K562 (cell line): Measurements from ENCODE around the gene COQ8A. TPM values are rescaled to one million over a fixed set of nuclear protein-coding genes. Genes with fewer than 3 reads are reported as not detected.
A peak's percentile ranks its signal among the peaks of the same experiment; 100 is the strongest.

Source experiments
- ATF1 ChIP-seq, 2 experiments: fragments of 450-650 bp in 1 of 2; IDR thresholded peaks; 2 replicates each; pipeline ENCODE4 v1.6.1; 2016; ENCODE audit warnings: missing compliant biosample characterization in 1 of 2, missing genetic modification characterization in 1 of 2
- BRD4 ChIP-seq: fragments of 200-600 bp; sonication (generic); IDR thresholded peaks from 2 replicates; pipeline ENCODE4 v1.6.1; 2017; ENCODE audit warnings: inconsistent platforms
- HDAC8 ChIP-seq: fragments of 450-650 bp; IDR thresholded peaks from 2 replicates; pipeline ENCODE4 v1.6.1; 2016; ENCODE audit warnings: mild to moderate bottlenecking, missing genetic modification characterization, moderate library complexity, missing compliant biosample characterization
- MBD2 ChIP-seq: sonication (generic); IDR thresholded peaks from 2 replicates; pipeline ENCODE4 v1.6.1; 2016; ENCODE audit warnings: low read depth, borderline replicate concordance
- MYNN ChIP-seq, 2 experiments: sonication (generic); formaldehyde crosslinking in 1 of 2; IDR thresholded peaks; 2 replicates each; pipeline versions ENCODE4 v1.5.0 to v1.6.1; 2016 to 2020; ENCODE audit warnings: antibody characterized with exemption in 1 of 2, missing genetic modification reagents in 1 of 2
- PHTF2 ChIP-seq: fragments of 250-450 bp; sonication (Bioruptor Pico); IDR thresholded peaks from 2 replicates; pipeline ENCODE4 v1.5.0; 2021; ENCODE audit warnings: mild to moderate bottlenecking
- POLR2AphosphoS2 ChIP-seq: IDR thresholded peaks from 2 replicates; pipeline ENCODE4 v1.6.1; 2012; ENCODE audit warnings: low read length, improper control_type of control experiment
- SMAD1 ChIP-seq: fragments of 150-350 bp; IDR thresholded peaks from 2 replicates; pipeline ENCODE4 v1.6.1; 2014; ENCODE audit warnings: low read length, low read depth; ENCODE audit not compliant: partially characterized antibody
- SOX6 ChIP-seq: fragments of 450-650 bp; IDR thresholded peaks from 2 replicates; pipeline ENCODE4 v1.6.1; 2014; ENCODE audit warnings: mild to moderate bottlenecking
- XRCC5 ChIP-seq: fragments of 200-400 bp; formaldehyde crosslinking; IDR thresholded peaks from 2 replicates; pipeline ENCODE4 v1.6.1; 2017; ENCODE audit warnings: low read depth, mild to moderate bottlenecking, low read length
- ZKSCAN8 ChIP-seq: fragments of 200-800 bp; sonication (Bioruptor generic); IDR thresholded peaks from 2 replicates; pipeline ENCODE4 v1.6.1; 2016; ENCODE audit warnings: missing genetic modification characterization, missing compliant biosample characterization
- ZNF165 ChIP-seq: fragments of 250-450 bp; sonication (Bioruptor Pico); IDR thresholded peaks from 2 replicates; pipeline ENCODE4 v1.4.0; 2020; ENCODE audit warnings: borderline replicate concordance
- ZNF780A ChIP-seq: fragments of 250-450 bp; sonication (Bioruptor Pico); IDR thresholded peaks from 2 replicates; pipeline ENCODE4 v1.5.0; 2021; ENCODE audit warnings: mild to moderate bottlenecking
- polyA plus RNA-seq, 8 experiments: library from polyadenylated mRNA; depleted of rRNA in 4 of 8; stranded (reverse) in 5 of 8; unstranded in 3 of 8; fragments of >200 nt; fragmentation: Nextera tagmentation in 2 of 8; fragmentation: Illumina TruSeq in 1 of 8; extraction: Ambion mirVana in 2 of 8; extraction: Trizol in 1 of 8; gene quantifications; 2 replicates each; pipeline versions ENCODE4 v1.2.1 to v1.2.3, GENCODE V29; 2011 to 2014; ENCODE audit warnings: inconsistent platforms in 1 of 8, missing spikeins in 1 of 8
- total RNA-seq, 7 experiments: library from RNA; depleted of rRNA in 6 of 7; stranded (reverse); fragments of >200 nt in 6 of 7; fragmentation: Illumina TruSeq in 2 of 7; extraction: Trizol in 2 of 7; gene quantifications; 2 replicates each; pipeline versions ENCODE4 v1.2.1 to v1.2.3, GENCODE V29; 2011 to 2021; ENCODE audit warnings: low replicate concordance in 1 of 7
- TF ChIP-seq, protein P1 (sequence below): fragments of 250-450 bp; sonication (Bioruptor Pico); IDR thresholded peaks from 2 replicates; pipeline ENCODE4 v1.4.0; 2020
- TF ChIP-seq, protein P2 (sequence below): sonication (generic); formaldehyde crosslinking; IDR thresholded peaks from 2 replicates; pipeline ENCODE4 v1.8.0; 2023; ENCODE audit warnings: missing genetic modification reagents, mild to moderate bottlenecking, borderline replicate concordance

Gene COQ8A
- total and polyA plus RNA-seq, 9 of the 15 experiments (the other 6 are each of a cell fraction or from before 2014, with no cell fraction given) = 2.6 to 54.3 (median 32.4) TPM

DNA sequence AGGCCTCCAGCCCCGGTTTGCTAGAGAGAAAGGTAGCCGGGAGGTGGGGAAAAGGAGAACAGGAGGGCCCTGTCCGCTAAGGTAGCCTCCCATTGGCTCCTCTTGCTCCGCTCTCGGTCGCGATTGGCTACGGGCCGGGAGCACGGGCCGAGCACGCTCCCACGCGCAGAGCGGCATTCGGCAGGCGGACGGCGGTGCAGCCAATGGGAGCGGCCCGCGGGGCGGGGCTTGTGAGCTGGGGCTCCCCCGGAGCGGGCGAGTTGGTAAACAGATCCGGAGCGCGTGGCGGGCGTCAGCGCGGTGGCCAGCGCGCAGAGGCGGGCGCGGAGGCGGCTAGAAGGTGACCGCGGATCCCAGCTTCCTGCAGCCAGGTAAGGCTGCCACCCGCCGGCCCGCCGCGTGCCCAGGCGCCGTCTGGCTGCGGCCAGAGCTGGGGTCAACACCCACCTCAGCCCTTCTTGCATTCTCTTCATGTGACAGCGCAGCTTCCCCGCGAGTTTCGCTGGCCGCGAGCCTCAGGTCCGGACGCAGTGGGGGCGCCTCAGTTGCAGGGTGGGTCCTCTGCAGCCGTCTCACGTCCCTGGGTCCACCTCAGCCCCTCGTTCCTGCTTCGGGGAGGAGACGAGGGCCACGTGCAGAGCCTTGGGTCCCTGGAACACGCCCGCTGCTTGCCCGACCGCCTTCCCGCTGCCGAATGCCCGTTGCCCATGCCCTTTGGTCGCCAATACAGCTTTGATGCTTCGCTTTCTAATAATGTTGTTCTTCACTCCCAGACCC, at the start of gene COQ8A (continued):
- TF ChIP-seq, protein P1, sequence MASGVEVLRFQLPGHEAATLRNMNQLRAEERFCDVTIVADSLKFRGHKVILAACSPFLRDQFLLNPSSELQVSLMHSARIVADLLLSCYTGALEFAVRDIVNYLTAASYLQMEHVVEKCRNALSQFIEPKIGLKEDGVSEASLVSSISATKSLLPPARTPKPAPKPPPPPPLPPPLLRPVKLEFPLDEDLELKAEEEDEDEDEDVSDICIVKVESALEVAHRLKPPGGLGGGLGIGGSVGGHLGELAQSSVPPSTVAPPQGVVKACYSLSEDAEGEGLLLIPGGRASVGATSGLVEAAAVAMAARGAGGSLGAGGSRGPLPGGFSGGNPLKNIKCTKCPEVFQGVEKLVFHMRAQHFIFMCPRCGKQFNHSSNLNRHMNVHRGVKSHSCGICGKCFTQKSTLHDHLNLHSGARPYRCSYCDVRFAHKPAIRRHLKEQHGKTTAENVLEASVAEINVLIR (CRISPR knock-in tag) = peak; percentile 27; the same call in 1 of the 2 replicates
- TF ChIP-seq ZKSCAN8 (CRISPR knock-in tag) (no peak), PHTF2 (no peak), SMAD1 (peak; percentile 18), BRD4 (no peak), ZNF780A (no peak), ATF1 (CRISPR knock-in tag; IDR thresholded peaks at IDR 0.05) (peak; percentile 26; the same call in 1 of the 2 replicates), ATF1 (tag; IDR thresholded peaks at IDR 0.05) (peak; percentile 93), POLR2AphosphoS2 (no peak), HDAC8 (tag) (0 out of 2 replicates have a peak, but pooled peaks have one; percentile 26), SOX6 (peak; percentile 19; the same call in 1 of the 2 replicates), ZNF165 (CRISPR knock-in tag) (0 out of 2 replicates have a peak, but pooled peaks have one; percentile 78), XRCC5 (no peak), MBD2 (peak; percentile 99), MYNN (IDR thresholded peaks at IDR 0.05) (peak; percentile 18; the same call in 1 of the 2 replicates), MYNN (CRISPR knock-in tag; IDR thresholded peaks at IDR 0.05) (no peak)
- TF ChIP-seq, protein P2, sequence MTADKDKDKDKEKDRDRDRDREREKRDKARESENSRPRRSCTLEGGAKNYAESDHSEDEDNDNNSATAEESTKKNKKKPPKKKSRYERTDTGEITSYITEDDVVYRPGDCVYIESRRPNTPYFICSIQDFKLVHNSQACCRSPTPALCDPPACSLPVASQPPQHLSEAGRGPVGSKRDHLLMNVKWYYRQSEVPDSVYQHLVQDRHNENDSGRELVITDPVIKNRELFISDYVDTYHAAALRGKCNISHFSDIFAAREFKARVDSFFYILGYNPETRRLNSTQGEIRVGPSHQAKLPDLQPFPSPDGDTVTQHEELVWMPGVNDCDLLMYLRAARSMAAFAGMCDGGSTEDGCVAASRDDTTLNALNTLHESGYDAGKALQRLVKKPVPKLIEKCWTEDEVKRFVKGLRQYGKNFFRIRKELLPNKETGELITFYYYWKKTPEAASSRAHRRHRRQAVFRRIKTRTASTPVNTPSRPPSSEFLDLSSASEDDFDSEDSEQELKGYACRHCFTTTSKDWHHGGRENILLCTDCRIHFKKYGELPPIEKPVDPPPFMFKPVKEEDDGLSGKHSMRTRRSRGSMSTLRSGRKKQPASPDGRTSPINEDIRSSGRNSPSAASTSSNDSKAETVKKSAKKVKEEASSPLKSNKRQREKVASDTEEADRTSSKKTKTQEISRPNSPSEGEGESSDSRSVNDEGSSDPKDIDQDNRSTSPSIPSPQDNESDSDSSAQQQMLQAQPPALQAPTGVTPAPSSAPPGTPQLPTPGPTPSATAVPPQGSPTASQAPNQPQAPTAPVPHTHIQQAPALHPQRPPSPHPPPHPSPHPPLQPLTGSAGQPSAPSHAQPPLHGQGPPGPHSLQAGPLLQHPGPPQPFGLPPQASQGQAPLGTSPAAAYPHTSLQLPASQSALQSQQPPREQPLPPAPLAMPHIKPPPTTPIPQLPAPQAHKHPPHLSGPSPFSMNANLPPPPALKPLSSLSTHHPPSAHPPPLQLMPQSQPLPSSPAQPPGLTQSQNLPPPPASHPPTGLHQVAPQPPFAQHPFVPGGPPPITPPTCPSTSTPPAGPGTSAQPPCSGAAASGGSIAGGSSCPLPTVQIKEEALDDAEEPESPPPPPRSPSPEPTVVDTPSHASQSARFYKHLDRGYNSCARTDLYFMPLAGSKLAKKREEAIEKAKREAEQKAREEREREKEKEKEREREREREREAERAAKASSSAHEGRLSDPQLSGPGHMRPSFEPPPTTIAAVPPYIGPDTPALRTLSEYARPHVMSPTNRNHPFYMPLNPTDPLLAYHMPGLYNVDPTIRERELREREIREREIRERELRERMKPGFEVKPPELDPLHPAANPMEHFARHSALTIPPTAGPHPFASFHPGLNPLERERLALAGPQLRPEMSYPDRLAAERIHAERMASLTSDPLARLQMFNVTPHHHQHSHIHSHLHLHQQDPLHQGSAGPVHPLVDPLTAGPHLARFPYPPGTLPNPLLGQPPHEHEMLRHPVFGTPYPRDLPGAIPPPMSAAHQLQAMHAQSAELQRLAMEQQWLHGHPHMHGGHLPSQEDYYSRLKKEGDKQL = peak; percentile 89; the same call in 1 of the 2 replicates
